Activated naive CD4-positive, alpha-beta T cell treated with anti-CD3 and anti-CD28 coated beads, Interleukin-2, amount 50 U/mL, for 72 hours (primary cell): ENCODE measurements around the gene PRKCQ. TPM values are rescaled to one million over a fixed set of nuclear protein-coding genes. Genes with fewer than 3 reads are reported as not detected.
A peak's percentile ranks its signal among the peaks of the same experiment; 100 is the strongest.

Source experiments
- ATAC-seq, 2 donors: fragments of 150-1000 bp; cut with Tn5 transposase; 2 replicates each; pipeline ENCODE4 v1.10.0; 2021; ENCODE audit warnings: mild to moderate bottlenecking in 2 of 2, moderate library complexity in 2 of 2
- DNase-seq, 2 donors: peaks; one replicate each; pipeline ENCODE4 v3.0.0; 2021 to 2022; ENCODE audit warnings: low spot score in 2 of 2
- H3K27ac Mint-ChIP-seq, 2 donors: one replicate each; pipeline ENCODE4 v1.8.0; 2022; ENCODE audit warnings: mild to moderate bottlenecking in 2 of 2, mixed read lengths in 2 of 2
- H3K36me3 Mint-ChIP-seq, 2 donors: one replicate each; pipeline ENCODE4 v1.8.0; 2022; ENCODE audit warnings: mixed read lengths in 2 of 2
- H3K9me3 Mint-ChIP-seq, 2 donors: one replicate each; pipeline ENCODE4 v1.8.0; 2022; ENCODE audit warnings: mixed read lengths in 2 of 2
- total RNA-seq, 2 donors: library from RNA; stranded (reverse); gene quantifications; one replicate each; pipeline ENCODE4 v1.2.3, GENCODE V29; 2022

Gene PRKCQ
- total RNA-seq, 2 donors from 2014 or later, result 27.5 to 48.4 TPM

DNA sequence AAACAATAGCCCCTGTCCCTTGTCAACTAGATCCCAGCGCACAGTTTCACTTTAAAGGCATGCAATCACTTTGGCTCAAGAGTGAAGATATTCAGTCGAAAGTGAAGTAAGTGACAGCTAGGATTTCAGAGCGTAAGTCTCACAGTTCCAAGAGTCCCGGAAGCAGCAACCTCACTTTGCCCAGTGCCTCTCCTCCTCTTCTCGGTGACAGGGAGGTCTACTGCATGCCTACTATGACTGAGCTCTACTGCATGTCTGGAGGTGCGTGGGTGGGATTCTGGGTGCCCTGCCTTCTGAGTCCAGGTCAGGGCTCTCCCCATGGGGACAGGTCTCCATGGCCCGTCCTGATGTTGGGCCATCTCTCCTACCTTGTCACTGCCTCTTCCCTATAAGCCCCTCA lies 17.0 kb downstream of the PRKCQ start:
- Mint-ChIP-seq H3K27ac (peak overlapping the region; percentile 81 to 95), H3K9me3 (peaks cover 0 to under 1% of the 10 kb centered on the region in 2 donors), H3K36me3 (peaks cover 4 to 36% of the 10 kb centered on the region in 2 donors)
- ATAC-seq (peak; percentile 93 to 94), DNase-seq (peak in 1 of 2 donors; percentile 65)

DNA sequence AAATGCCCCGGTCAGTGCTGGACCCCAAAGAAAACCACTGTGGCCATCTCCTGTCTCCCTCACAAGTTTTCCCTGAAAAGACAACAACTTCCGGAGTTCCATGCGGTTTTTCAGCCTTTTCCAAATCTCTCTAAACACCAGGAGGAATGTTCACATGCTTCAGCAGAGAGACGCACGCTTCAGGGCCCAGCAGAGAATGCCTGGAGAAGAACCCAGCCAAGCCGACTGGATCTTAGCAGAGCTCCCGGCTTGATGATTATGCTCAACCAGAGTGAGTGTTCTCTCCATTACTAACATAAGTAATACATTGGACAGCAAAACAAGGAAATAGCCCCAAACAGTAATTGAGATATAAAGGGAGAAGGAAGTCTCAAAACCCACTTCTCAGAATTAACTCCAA lies 17.9 kb downstream of the PRKCQ start:
- no peak for DNase-seq

DNA sequence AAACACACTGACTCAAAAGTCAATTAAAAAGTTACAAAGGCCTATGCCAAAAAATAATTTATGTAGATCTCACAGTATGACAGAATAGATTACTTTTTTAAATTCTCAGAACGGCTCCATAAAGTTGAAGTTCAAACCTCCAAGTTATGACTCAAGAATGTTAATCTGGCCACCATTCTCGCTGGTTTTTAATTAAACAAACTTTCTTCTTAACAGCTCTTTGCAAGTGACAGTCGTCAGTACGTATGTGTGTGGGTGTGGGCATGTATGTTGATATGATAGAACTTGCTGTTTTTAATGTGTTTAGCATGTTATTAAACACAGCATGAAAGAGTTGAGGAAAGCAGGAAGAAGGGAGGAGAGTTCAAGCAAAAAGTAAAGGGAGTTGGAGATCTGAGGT lies 18.5 kb downstream of the PRKCQ start:
- ATAC-seq (no peak), DNase-seq (no peak)
- Mint-ChIP-seq H3K9me3 (peaks cover 12 to 15% of the 10 kb centered on the region in 2 donors), H3K27ac (peak overlapping the region; percentile 51 to 81), H3K36me3 (peaks cover 16 to 50% of the 10 kb centered on the region in 2 donors)

More for the DNA sequence above, 17.9 kb downstream of the PRKCQ start:
- Mint-ChIP-seq H3K27ac (peak overlapping the region; percentile 51 to 81), H3K36me3 (peaks cover 13 to 45% of the 10 kb centered on the region in 2 donors), H3K9me3 (peaks cover 9% of the 10 kb centered on the region in 2 donors)
- no peak for ATAC-seq

DNA sequence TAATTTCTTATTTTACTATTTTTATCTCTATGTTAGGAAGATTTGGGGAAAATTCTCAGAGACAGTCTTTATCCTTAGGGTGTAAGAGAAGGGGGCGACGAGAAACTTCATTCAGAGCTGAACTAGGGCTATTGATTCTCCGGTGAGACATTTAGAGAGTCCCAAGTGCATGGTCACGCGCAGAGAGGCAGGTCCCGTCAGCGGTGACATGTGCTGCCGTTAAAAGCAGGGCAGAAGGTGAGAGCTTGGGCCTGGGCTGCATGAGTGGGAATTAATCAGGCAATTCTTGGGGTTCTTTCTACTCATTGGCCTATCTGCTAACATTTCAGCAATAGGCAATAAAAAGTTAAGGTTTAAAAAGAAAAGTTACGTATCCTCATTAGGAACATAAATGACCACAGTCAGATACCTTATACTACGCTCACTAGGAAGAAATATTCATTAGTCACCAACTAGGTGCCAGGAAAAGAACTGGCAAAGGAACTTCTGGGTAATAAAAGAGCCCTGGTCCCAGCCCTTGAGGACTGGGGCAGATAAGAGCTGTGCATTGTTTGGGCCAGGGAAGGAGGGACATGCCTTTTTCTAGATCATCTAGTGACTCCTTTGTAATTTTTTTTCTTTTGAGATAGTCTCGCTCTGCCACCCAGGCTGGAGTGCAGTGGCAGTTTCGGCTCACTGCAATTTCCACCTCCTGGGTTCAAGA lies 21.2 kb downstream of the PRKCQ start:
- ATAC-seq (no peak), DNase-seq (no peak)
- Mint-ChIP-seq H3K9me3 (peaks cover 12 to 15% of the 10 kb centered on the region in 2 donors), H3K36me3 (peaks cover 16 to 50% of the 10 kb centered on the region in 2 donors), H3K27ac (peak overlapping the region; percentile 41 to 80)

DNA sequence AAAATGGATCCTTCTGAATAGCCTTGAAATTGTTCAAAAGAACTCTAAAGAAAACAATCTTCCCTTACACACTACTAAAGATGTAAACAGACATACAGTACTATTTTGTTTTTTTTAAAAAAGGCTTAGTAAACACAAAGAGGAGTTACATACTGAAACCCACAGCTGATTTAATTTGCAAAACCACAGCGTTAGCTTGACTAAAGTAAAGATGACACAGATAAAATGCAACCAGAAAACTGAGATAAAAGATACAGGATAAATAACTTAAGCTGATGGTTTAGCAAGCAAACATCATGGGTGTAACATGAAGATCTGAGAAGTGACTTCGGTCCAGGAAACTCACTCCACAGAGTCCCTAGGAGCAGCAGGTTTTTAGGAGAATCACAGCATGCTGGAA lies 21.8 kb downstream of the PRKCQ start:
- Mint-ChIP-seq H3K9me3 (peaks cover 12 to 15% of the 10 kb centered on the region in 2 donors), H3K36me3 (peaks cover 16 to 55% of the 10 kb centered on the region in 2 donors), H3K27ac (peak overlapping the region; percentile 41 to 80)
- DNase-seq (no peak), ATAC-seq (no peak)

DNA sequence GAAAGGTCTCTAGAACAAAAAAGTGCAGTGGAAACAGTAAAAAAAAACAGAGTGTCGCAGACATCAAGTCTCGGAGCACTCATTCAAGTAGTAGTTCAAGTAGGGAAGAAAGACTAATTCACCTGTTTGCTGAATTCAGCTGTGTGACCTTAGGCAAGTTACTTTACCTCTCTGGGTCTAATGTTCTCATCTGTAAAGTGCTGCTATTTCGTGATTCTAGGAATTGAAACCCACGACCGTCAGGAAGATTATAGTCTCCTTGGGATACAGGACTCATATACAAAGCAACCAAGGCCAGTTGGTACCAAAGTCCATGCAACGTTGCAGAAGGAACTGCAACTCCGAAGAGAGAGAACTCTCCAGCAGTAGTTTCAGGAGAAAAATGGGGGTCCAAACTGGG lies 26.1 kb downstream of the PRKCQ start:
- ATAC-seq (no peak), DNase-seq (no peak)
- peaks cover 16 to 47% of the 10 kb centered on the region in 2 donors for H3K36me3 Mint-ChIP-seq
- H3K9me3 Mint-ChIP-seq, result peaks cover 12 to 24% of the 10 kb centered on the region in 2 donors
- H3K27ac Mint-ChIP-seq, result no peak overlapping the region

DNA sequence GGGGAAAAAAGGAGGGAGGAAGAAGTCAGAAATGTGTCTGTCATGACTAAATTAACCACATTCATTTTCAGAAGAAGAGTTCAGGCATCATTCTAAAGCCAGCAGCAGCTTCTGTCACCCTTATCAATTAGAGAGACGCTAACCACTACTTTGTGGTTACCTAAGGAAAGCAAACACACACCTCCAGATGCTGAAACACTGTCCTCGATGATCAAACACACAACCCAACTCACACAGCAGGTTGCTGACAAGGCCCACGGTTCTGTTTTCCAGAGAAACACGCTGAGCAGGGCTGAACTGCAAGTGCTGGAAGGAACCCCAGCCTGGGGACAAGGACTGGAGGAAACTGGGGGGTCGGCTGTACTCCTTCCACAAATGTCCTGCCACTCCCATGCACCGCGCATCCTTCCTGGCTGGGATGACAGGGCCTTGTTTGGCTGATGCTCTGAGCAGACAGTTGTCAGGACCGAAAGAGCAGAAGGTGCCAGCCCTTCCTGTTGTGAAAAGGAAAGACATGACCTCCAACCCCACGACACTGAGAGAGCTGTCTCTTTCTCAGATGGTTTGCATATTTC lies 36.6 kb downstream of the PRKCQ start:
- Mint-ChIP-seq H3K36me3 (peaks cover 0 to 15% of the 10 kb centered on the region in 2 donors), H3K27ac (peak overlapping the region; percentile 94 to 97), H3K9me3 (no peaks in the 10 kb centered on the region)
- DNase-seq (peak; percentile 57 to 71), ATAC-seq (peak; percentile 94 to 96)

DNA sequence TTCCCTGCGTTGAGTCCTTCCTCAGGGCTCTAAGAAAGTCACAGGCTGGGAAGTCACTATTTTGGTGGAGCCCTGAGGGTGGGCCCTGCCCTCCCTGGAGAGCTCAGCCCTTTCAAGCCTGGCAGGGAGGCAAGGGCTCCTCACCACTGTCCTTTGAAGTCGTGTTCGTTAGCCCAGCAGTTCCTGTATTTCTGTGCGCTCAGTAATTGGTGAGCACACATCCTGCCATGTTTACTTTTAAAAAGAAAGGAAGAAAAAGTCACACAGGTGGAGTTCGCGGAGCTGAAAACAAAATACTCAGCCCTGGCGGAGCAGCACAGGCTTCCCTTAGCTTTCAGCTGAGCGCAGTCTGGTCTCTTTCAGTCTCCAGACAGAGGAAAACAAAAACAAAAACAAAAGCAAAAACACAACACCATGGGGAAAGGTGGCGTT lies 37.1 kb downstream of the PRKCQ start:
- H3K9me3 Mint-ChIP-seq, result no peaks in the 10 kb centered on the region
- H3K36me3 Mint-ChIP-seq, result peaks cover under 1 to 17% of the 10 kb centered on the region in 2 donors
- H3K27ac Mint-ChIP-seq, result peak overlapping the region; percentile 94 to 97
- ATAC-seq, result peak; percentile 73
- DNase-seq, result peak; percentile 44 to 68

DNA sequence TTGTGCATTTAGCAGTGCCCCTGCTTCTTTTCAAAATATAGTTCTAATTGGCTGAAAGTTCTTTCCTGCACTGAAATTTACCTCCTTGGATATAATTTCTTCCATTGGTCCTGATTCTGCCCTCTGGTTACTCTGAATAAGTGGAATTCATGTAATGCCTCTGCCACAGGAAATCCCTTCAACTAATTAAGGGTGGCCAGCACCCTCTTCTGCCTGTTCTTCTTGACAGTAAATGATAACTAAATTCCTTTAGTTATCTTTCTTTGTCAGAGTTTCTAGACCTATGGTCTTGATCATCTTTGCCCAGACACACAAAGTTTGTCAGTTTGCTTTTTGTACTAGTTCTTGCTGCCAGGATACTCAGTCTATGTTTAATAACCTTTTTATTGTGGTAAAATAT lies 40.2 kb downstream of the PRKCQ start:
- no peaks in the 10 kb centered on the region for H3K9me3 Mint-ChIP-seq
- no peak overlapping the region for H3K27ac Mint-ChIP-seq
- ATAC-seq (no peak), DNase-seq (no peak)
- H3K36me3 Mint-ChIP-seq, result peaks cover 5 to 29% of the 10 kb centered on the region in 2 donors

DNA sequence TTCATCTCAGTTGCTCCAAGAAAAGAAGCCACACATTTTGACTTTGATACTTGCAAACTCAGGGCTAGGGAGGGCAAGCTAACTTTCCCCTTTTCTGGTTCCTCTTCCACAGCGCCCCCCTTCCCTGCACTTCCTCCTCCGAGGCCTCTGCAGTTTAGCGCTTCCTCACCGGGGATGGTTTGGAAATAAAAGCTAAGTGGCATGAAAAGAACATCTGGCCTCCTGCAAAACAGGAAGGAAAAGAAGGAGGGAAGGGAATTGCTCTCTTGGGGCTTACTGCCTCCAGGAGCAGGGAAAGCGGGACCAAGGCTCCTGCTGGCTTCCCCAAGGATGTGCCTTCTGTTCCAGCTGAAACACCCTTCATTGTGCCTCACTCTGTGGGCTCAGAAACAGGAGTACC lies 42.3 kb downstream of the PRKCQ start:
- DNase-seq, result no peak
- no peak for ATAC-seq
- H3K27ac Mint-ChIP-seq, result peak overlapping the region in 1 of 2 donors; percentile 73

DNA sequence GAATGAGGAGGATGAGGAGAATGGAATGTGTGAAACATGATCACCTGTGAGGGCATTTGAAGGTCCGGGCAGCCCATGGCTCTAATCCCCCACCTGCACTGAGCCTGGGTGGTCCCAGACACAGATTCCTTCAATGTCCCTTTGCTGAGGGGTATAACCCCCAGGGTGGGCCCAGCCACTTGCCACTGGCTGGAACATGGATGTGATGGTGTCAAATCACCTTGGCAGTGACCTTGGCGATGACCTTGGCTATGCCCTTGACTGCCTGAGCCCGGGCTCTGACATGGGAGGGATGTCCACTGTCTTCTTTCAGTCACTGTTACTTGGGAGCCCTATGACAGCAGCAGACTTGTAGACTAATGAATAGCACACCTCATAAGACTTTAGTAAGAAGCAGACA lies 44.0 kb downstream of the PRKCQ start:
- Mint-ChIP-seq H3K9me3 (no peaks in the 10 kb centered on the region), H3K36me3 (peaks cover 5 to 25% of the 10 kb centered on the region in 2 donors), H3K27ac (peak overlapping the region in 1 of 2 donors; percentile 93)
- ATAC-seq, result no peak
- DNase-seq, result no peak

More for the DNA sequence above, 42.3 kb downstream of the PRKCQ start:
- H3K36me3 Mint-ChIP-seq, result peaks cover 5 to 29% of the 10 kb centered on the region in 2 donors
- no peaks in the 10 kb centered on the region for H3K9me3 Mint-ChIP-seq

DNA sequence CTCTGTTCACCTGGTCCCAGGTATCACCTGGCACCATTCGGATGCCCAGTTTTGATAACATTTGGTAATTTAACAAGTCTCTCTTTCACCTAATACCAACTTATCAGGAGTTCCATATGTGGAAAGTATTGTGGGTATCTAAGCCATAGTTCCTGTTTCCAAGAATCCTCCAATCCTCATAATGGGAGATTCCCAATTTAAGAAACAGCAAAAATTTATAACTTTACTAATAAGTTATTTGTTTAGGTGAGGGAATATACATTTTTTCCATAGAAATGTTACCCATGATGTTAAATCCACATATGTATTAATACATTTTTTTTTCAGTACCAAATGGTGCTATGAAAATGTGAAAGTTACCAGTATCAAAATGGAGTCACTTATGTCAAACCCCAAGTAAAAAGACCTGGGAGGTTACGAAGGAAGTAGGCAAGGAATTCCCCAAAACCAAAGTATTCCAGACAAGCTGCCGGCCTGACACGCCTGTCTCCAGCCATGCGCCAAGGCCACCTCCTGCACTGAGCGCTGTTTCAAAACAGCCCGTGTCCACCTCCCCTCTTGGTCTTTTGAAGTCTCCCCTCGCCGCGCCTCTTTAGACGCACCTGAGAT lies 44.8 kb downstream of the PRKCQ start:
- H3K9me3 Mint-ChIP-seq, result no peaks in the 10 kb centered on the region
- H3K36me3 Mint-ChIP-seq, result peaks cover 8 to 34% of the 10 kb centered on the region in 2 donors
- ATAC-seq (no peak), DNase-seq (no peak)
- H3K27ac Mint-ChIP-seq, result no peak overlapping the region

DNA sequence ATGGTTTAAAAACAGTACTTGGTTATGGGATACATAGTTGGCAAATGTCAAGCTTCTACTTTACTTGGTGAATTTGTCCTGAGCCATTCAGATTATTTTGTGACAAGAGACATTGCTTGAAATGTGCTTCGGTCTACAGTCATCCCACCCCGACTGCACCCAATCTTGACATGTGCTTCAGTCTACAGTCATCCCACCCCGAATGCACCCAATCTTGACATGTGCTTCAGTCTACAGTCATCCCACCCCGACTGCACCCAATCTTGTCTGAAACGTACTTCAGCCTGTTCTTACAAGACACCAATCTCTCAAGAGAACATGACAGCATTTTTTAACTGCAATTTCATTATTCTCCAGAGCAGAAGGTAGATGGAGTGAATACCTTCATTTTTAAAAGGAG lies 47.8 kb downstream of the PRKCQ start:
- DNase-seq (no peak), ATAC-seq (no peak)
- no peak overlapping the region for H3K27ac Mint-ChIP-seq

DNA sequence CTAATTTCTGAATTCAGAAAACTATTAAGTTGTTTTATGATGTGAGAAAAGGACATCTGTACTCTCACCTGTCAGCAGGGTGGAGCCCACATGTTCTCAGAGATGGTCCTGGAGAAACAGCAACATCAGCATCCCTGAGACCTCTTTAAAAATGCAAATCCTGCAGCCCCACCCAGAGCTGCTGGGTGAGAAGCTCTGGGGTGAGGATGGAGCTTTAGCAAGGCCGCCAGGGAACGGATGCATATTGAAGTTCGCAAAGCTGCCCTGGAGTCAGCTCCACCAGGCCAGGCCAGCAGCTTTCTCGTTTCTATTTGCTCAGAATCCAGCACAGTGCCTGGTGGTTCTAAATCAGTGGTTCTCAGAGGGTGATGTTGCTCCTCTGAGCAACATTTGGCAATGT lies 49.1 kb downstream of the PRKCQ start:
- ATAC-seq (no peak), DNase-seq (no peak)
- Mint-ChIP-seq H3K9me3 (no peaks in the 10 kb centered on the region), H3K36me3 (peaks cover 23 to 39% of the 10 kb centered on the region in 2 donors), H3K27ac (peak overlapping the region; percentile 22 to 93)

More for the DNA sequence above, 47.8 kb downstream of the PRKCQ start:
- Mint-ChIP-seq H3K36me3 (peaks cover 14 to 33% of the 10 kb centered on the region in 2 donors), H3K9me3 (no peaks in the 10 kb centered on the region)

DNA sequence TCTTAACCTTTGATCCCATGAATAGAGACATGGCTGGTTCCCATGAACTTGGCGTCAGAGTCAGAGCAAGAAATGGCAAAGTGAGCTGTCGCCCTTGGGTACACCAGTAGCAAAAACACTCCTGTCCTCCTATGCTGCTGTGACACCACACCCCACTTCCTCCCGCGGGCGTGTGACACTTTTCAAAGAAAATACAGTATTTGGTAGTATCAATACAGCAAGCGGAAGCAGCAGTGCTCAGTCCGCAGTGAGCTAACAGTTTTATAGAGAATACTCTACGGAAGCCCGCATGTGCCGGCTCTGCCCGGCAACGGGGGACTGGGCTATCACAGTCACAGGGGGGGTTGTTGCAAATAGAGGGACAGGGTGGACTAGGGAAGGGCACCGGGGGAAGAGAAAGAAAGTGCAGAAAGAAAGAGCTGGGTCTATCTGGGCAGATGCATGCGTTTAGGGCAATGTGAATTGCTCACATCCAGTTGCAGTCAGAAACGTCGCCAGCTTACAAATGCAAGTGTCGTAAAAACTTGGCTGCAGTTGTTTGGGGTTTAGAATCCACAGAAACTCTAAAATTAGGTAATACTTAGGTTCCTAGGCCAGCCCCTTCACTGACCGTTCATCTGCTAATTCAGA lies 49.8 kb downstream of the PRKCQ start:
- H3K9me3 Mint-ChIP-seq, result no peaks in the 10 kb centered on the region
- ATAC-seq, result peak; percentile 95 to 96
- peaks cover 27 to 39% of the 10 kb centered on the region in 2 donors for H3K36me3 Mint-ChIP-seq

DNA sequence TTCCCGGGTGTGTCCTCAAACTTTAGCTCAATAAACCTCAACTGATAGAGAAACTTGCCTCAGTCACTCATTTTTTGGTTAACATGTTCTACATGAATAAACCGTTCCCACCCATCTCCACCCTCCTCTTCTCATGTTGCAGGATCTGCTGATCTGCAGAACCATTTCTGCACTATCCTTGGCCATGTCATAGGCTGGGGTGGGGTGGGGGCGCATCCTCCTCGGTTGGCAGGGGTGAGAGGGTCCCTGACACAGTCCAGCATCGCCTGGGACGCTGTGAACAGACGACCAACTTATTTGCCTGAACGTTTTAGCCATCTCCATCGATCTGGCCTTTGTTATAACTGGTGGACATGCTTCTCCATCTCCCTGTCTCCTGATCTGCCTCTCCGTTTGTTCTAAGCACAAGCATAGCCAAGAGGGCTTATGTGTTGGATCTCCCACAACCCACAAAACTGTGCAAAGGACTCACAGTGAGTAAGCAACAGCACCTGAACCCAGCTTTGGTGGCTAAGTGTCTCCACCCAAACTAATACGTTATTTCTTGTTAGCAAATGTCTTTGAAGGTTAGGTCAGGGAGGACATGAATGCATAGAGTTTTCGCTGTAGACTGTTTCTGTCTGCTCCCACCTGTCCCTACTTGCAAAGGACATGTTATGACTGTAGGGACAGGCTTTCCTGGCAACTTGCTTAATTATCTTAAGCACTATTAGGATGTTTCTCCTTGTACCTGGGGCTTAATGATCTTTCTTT lies 51.7 kb downstream of the PRKCQ start:
- Mint-ChIP-seq H3K9me3 (no peaks in the 10 kb centered on the region), H3K36me3 (peaks cover 27 to 38% of the 10 kb centered on the region in 2 donors), H3K27ac (peak overlapping the region; percentile 16 to 93)
- ATAC-seq (no peak), DNase-seq (no peak)

More for the DNA sequence above, 49.8 kb downstream of the PRKCQ start:
- peak overlapping the region; percentile 93 to 98 for H3K27ac Mint-ChIP-seq
- peak; percentile 59 to 80 for DNase-seq
